ENCODE results near the gene TRIM41.
"Not testable (repeated sequence)": the region's sequence is repeated elsewhere in the genome, so short reads cannot be mapped to it uniquely, and the experiment has no call there.

DNA sequence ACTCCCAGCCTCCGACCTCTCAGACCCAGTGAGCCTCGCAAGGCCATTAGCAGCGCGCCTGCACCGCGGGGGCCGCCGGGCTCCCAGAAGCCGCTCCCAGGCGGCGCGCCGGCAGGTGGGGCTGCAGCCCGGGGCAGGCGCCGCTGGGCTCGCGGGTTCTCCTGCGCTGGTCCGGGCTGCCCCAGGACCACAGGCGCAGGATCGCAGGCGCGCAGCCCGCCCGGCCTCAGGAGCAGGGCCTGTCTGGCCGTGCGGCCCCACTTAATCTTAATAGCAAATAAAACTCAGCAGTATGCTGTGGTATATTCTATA is 50.3 kb downstream of the TRIM41 start:
- TF ChIP-seq, protein P1, sequence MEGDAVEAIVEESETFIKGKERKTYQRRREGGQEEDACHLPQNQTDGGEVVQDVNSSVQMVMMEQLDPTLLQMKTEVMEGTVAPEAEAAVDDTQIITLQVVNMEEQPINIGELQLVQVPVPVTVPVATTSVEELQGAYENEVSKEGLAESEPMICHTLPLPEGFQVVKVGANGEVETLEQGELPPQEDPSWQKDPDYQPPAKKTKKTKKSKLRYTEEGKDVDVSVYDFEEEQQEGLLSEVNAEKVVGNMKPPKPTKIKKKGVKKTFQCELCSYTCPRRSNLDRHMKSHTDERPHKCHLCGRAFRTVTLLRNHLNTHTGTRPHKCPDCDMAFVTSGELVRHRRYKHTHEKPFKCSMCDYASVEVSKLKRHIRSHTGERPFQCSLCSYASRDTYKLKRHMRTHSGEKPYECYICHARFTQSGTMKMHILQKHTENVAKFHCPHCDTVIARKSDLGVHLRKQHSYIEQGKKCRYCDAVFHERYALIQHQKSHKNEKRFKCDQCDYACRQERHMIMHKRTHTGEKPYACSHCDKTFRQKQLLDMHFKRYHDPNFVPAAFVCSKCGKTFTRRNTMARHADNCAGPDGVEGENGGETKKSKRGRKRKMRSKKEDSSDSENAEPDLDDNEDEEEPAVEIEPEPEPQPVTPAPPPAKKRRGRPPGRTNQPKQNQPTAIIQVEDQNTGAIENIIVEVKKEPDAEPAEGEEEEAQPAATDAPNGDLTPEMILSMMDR (IDR thresholded peaks at IDR 0.05), result not testable (repeated sequence)
- TF ChIP-seq POLR2A, POLR2AphosphoS5 (IDR thresholded peaks at IDR 0.05): not testable (repeated sequence)

Measured in prostate gland (tissue), 2 donors.